ENCODE data around the gene ME3. TPM values are rescaled to one million over a fixed set of nuclear protein-coding genes. Genes with fewer than 3 reads are reported as not detected.

Gene ME3
- total and polyA plus RNA-seq, 2 experiments from 2014 or later: 7.5 to 10.9 TPM

DNA sequence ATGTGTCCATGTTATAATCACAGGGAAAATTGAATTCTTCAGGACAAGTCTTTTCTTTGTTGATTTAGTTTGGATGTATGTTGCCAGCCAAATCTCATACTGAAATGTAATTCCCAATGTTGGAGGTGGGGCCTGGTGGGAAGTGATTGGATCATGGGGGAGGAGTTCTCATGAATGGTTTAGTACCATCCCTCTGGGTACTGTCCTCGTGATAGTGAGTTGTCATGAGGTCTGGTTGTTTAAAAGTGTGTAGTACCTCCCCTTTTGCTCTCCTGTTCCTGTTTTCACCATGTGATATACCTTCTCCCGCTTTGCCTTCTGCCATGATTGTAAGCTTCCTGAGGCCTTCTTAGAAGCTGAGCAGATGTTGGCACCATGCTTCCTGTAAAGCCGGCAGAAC, 197.4 kb downstream of the ME3 start:
- 95 to 97% methylated on average over 3 of the region's 3 CpGs for WGBS, 2 experiments (ENCODE audit: low coverage in 1 of 2, low lambda C conversion rate in 2 of 2, missing lambda C conversion rate in 2 of 2)
- TF ChIP-seq EZH2phosphoT487 (IDR thresholded peaks at IDR 0.05; ENCODE audit: insufficient read depth, low read depth) (no peak), EZH2 (IDR thresholded peaks at IDR 0.05; ENCODE audit: insufficient read depth, poor library complexity, severe bottlenecking) (no peak)

DNA sequence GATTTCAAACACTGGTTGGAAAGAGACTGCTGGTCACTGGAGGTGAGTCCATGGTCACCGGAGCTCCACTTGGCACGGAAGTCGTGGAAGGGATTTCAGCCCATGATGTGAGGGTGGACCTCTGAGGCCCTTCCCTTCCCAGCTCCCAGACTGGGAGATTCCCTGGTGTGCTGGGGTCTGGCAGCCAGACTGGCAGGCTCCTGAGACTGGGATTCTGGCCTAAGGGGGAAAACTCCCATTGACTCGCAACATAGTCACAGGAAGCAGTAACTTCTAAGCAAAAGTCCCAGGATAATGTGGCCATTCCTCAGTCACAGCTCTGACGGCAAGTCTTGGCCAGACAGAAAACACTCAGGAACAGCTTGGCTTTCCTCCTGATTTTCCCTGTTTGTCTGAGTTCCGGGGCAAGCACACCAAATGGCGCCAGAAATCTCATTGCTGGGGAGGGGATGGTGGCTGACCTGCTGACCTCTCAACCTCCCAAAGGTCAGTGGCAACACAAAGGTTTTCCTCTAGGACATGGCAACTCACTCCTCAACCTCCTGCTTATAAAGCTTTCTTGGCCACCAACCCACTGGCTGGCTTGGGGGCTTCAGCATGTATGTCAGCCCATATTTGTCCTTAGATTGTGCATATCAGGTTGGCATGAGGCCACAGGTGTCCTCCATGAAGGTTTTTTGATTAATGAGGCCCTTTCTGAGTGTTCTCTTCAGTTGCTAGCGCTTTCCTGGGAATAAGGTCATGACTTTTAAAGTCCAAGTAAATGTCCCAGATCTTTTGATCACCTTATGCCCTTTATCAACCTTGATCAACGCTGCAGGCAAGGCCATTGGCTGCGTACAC, 198.2 kb downstream of the ME3 start:
- Histone ChIP-seq H3K27me3 (replicated peaks; ENCODE audit: insufficient read depth) (no peaks in the 10 kb centered on the region), H3K9me2 (ENCODE audit: insufficient read depth) (no peaks in the 10 kb centered on the region), H3K4me3 (no peak overlapping the region), H2AFZ (peak overlapping the region; percentile 7; the same call in 1 of the 2 replicates), H3K9me3 (ENCODE audit: low read depth) (no peaks in the 10 kb centered on the region), H3K36me3 (ENCODE audit: low read depth) (no peaks in the 10 kb centered on the region), H3K4me1 (ENCODE audit: insufficient read depth) (peaks cover 35% of the 10 kb centered on the region), H3K9ac (peak overlapping the region; percentile 36; the same call in 1 of the 2 replicates), H3K4me2 (ENCODE audit: unreplicated experiment) (no peak overlapping the region), H4K20me1 (ENCODE audit: insufficient read depth) (no peaks in the 10 kb centered on the region), H3K27ac (peak overlapping the region; percentile 73), H3F3A (ENCODE audit: insufficient read depth) (peaks cover 14% of the 10 kb centered on the region), H3K79me2 (ENCODE audit: insufficient read depth) (no peaks in the 10 kb centered on the region)
- DNase-seq: peak; percentile 80
- in situ Hi-C loops (cut with MboI): loop anchor here (25.0 kb wide), 1 partner anchor 813 kb away; no protein-coding TSS in a partner anchor
- 52 to 58% methylated on average over 10 of the region's 10 CpGs for WGBS, 2 experiments (ENCODE audit: low coverage in 1 of 2, low lambda C conversion rate in 2 of 2, missing lambda C conversion rate in 2 of 2)
- TF ChIP-seq EZH2 (IDR thresholded peaks at IDR 0.05; ENCODE audit: insufficient read depth, poor library complexity, severe bottlenecking) (no peak), EZH2phosphoT487 (IDR thresholded peaks at IDR 0.05; ENCODE audit: insufficient read depth, low read depth) (no peak)

More for the DNA sequence above, 197.4 kb downstream of the ME3 start:
- DNase-seq: no peak
- H4K20me1 ChIP-seq (ENCODE audit: insufficient read depth): no peaks in the 10 kb centered on the region
- H3K36me3 ChIP-seq (ENCODE audit: low read depth): no peaks in the 10 kb centered on the region
- H2AFZ ChIP-seq: no peak overlapping the region
- H3K27me3 ChIP-seq (replicated peaks; ENCODE audit: insufficient read depth): no peaks in the 10 kb centered on the region
- no peak overlapping the region for H3K9ac ChIP-seq
- H3K9me3 ChIP-seq (ENCODE audit: low read depth): no peaks in the 10 kb centered on the region
- no peak overlapping the region for H3K27ac ChIP-seq
- no peaks in the 10 kb centered on the region for H3K9me2 ChIP-seq (ENCODE audit: insufficient read depth)
- no peak overlapping the region for H3K4me3 ChIP-seq
- peaks cover 14% of the 10 kb centered on the region for H3F3A ChIP-seq (ENCODE audit: insufficient read depth)
- peaks cover 35% of the 10 kb centered on the region for H3K4me1 ChIP-seq (ENCODE audit: insufficient read depth)
- H3K79me2 ChIP-seq (ENCODE audit: insufficient read depth): no peaks in the 10 kb centered on the region
- in situ Hi-C loops (cut with MboI): no loop called here
- no peak overlapping the region for H3K4me2 ChIP-seq (ENCODE audit: unreplicated experiment)

DNA sequence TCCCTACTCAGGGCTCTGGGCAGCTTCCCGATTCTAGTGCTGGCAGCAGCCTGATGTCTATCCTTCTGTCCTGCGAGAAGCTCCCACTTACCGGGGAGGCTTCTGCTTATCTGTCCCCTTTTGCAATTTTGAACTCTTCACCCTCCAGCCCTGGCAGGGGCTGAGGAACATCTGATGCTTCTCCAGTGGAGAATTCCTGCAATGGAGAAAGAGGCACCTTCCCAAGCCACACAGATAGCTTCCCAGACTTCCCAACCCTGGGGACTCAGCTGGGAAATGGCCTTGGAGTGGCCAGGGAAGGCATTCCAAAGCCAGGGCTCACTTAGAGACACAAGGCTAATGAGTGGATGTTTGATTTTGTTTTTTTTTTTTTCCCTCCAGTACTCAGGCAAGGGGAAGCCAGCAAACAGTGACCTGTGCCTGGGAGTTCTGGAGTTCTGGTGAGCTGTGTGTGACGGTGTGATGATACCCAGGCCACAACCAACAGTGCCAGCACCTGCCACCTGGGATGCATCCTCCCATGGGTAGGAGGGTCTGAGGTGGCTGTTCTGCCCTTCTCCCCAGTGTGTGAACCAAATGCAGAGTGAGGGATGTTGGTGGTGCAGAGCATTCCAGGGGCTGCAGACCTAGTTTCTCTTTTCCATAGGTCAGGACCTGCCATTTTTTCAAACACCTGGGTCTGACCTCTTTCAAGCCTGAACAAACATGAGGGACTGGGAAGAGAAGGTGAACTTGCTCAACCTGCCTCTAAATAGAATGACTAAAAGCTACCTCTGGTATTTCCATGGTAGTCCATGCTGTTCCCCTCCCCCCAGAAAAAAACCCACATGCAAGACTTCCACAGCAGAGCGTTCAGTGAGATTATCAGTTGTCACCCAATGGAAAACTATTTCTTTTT, 202.7 kb downstream of the ME3 start:
- Histone ChIP-seq H3K4me2 (ENCODE audit: unreplicated experiment) (no peak overlapping the region), H3K9me3 (ENCODE audit: low read depth) (no peaks in the 10 kb centered on the region), H3K36me3 (ENCODE audit: low read depth) (no peaks in the 10 kb centered on the region), H3K9ac (no peak overlapping the region), H3K9me2 (ENCODE audit: insufficient read depth) (no peaks in the 10 kb centered on the region), H3K4me3 (no peak overlapping the region), H3K27me3 (replicated peaks; ENCODE audit: insufficient read depth) (no peaks in the 10 kb centered on the region), H4K20me1 (ENCODE audit: insufficient read depth) (no peaks in the 10 kb centered on the region), H3K79me2 (ENCODE audit: insufficient read depth) (no peaks in the 10 kb centered on the region), H2AFZ (no peak overlapping the region), H3K27ac (no peak overlapping the region), H3K4me1 (ENCODE audit: insufficient read depth) (peaks cover 16% of the 10 kb centered on the region), H3F3A (ENCODE audit: insufficient read depth) (no peaks in the 10 kb centered on the region)
- in situ Hi-C loops (cut with MboI): loop anchor here (25.0 kb wide), 1 partner anchor 818 kb away; no protein-coding TSS in a partner anchor
- WGBS, 2 experiments (ENCODE audit: low coverage in 1 of 2, low lambda C conversion rate in 2 of 2, missing lambda C conversion rate in 2 of 2): 80 to 83% methylated on average over 5 of the region's 5 CpGs
- TF ChIP-seq EZH2phosphoT487 (IDR thresholded peaks at IDR 0.05; ENCODE audit: insufficient read depth, low read depth) (no peak), EZH2 (IDR thresholded peaks at IDR 0.05; ENCODE audit: insufficient read depth, poor library complexity, severe bottlenecking) (no peak)
- DNase-seq: no peak

DNA sequence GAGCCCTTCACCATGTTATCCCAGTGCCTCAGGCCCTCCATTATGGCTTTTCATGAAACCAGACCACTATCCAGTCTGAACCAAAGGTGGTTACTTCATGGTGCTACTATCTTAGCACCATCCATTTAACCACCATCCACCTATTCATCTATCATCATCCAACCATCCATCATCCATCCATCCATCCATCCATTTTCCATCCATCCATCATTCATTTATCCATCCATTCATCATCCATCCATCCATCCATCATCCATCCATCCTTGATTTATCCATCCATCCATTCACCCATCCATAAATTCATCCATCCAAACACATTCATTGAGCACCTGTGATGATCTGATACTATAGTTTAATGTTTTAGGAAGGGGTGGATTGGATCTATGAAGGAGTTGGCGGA, 204.2 kb downstream of the ME3 start:
- Histone ChIP-seq H3K4me3 (no peak overlapping the region), H3K27me3 (replicated peaks; ENCODE audit: insufficient read depth) (no peaks in the 10 kb centered on the region), H4K20me1 (ENCODE audit: insufficient read depth) (no peaks in the 10 kb centered on the region), H3K27ac (no peak overlapping the region), H3F3A (ENCODE audit: insufficient read depth) (no peaks in the 10 kb centered on the region), H3K79me2 (ENCODE audit: insufficient read depth) (no peaks in the 10 kb centered on the region), H3K9me3 (ENCODE audit: low read depth) (no peaks in the 10 kb centered on the region), H3K9me2 (ENCODE audit: insufficient read depth) (no peaks in the 10 kb centered on the region), H3K4me2 (ENCODE audit: unreplicated experiment) (no peak overlapping the region), H3K36me3 (ENCODE audit: low read depth) (no peaks in the 10 kb centered on the region), H3K4me1 (ENCODE audit: insufficient read depth) (peaks cover 4% of the 10 kb centered on the region; the same call in 1 of the 2 replicates), H3K9ac (no peak overlapping the region), H2AFZ (no peak overlapping the region)
- TF ChIP-seq EZH2 (IDR thresholded peaks at IDR 0.05; ENCODE audit: insufficient read depth, poor library complexity, severe bottlenecking) (no peak), EZH2phosphoT487 (IDR thresholded peaks at IDR 0.05; ENCODE audit: insufficient read depth, low read depth) (no peak)
- WGBS, 2 experiments (ENCODE audit: low coverage in 1 of 2, low lambda C conversion rate in 2 of 2, missing lambda C conversion rate in 2 of 2): 52 to 53% methylated on average over 1 of the region's 1 CpG
- no peak for DNase-seq
- in situ Hi-C loops (cut with MboI): loop anchor here (25.0 kb wide), 1 partner anchor 819 kb away; no protein-coding TSS in a partner anchor

All from GM23248 (cell line).